ENCODE data around the gene IRGQ.

GRCh38 chr19:43551399-43552197 is 44.3 kb downstream of the IRGQ start:
- no peak for TF ChIP-seq TCF12 (IDR thresholded peaks at IDR 0.05; ENCODE audit: low read depth)
- TF ChIP-seq CREB1 (IDR thresholded peaks at IDR 0.05; ENCODE audit: low read depth): no peak
- TF ChIP-seq EP300 (IDR thresholded peaks at IDR 0.05; ENCODE audit: borderline replicate concordance): no peak
- no peak for TF ChIP-seq FOXM1 (IDR thresholded peaks at IDR 0.05; ENCODE audit: borderline replicate concordance, low read depth)
- no peak for TF ChIP-seq RAD21 (IDR thresholded peaks at IDR 0.05; ENCODE audit: low read depth)
- TF ChIP-seq NFIC (IDR thresholded peaks at IDR 0.05): no peak
- TF ChIP-seq MAX (IDR thresholded peaks at IDR 0.05): no peak
- no peak for TF ChIP-seq TAF1 (IDR thresholded peaks at IDR 0.05; ENCODE audit: low read depth)
- TF ChIP-seq EGR1 (IDR thresholded peaks at IDR 0.05): no peak
